Caco-2 (cell line): Measurements from ENCODE around the gene BABAM2. TPM values are rescaled to one million over a fixed set of nuclear protein-coding genes. Genes with fewer than 3 reads are reported as not detected.

ENCODE experiments used
- BruUV-seq: library from RNA; stranded (reverse); fragments of 400-500 nt; replicated peaks from 2 replicates; lab custom pipeline; 2021; lab: Mats Ljungman, UMichigan
- CTCF ChIA-PET: fragments of 300-600 bp; sonication (Branson Sonifier 250); formaldehyde crosslinking; loops from one replicate; lab custom pipeline; 2022; ENCODE audit warnings: antibody characterized with exemption; lab: Charles Lee
- POLR2A ChIA-PET: fragments of 300-600 bp; sonication (Branson Sonifier 250); formaldehyde crosslinking; loops from one replicate; lab custom pipeline; 2022; ENCODE audit warnings: antibody characterized with exemption; lab: Charles Lee
- DNase-seq, 2 experiments: peaks; one replicate each; pipeline versions ENCODE4 v3.0.0 to v3.0.0-alpha.2; 2020 to 2022
- H3K27me3 ChIP-seq: replicated peaks from 2 replicates; pipeline ENCODE4 v1.6.0; 2011; ENCODE audit warnings: low read length; ENCODE audit not compliant: control insufficient read depth, insufficient read depth
- H3K36me3 ChIP-seq: 2 replicates; pipeline ENCODE4 v1.5.1; 2011; ENCODE audit warnings: low read length; ENCODE audit not compliant: control insufficient read depth, insufficient read depth
- H3K4me1 ChIP-seq: fragments of 250-450 bp; sonication (Bioruptor Pico); 2 replicates; pipeline ENCODE4 v1.5.1; 2020; ENCODE audit warnings: mild to moderate bottlenecking
- H3K4me3 ChIP-seq: 2 replicates; pipeline ENCODE4 v1.5.1; 2011; ENCODE audit warnings: low read depth, mild to moderate bottlenecking, control low read depth, low read length
- H3K9me3 ChIP-seq: fragments of 250-450 bp; sonication (Bioruptor Pico); 2 replicates; pipeline ENCODE4 v1.5.1; 2020; ENCODE audit warnings: mild to moderate bottlenecking, moderate library complexity
- H3K27ac Mint-ChIP-seq: one replicate; pipeline ENCODE4 v1.8.0; 2022; ENCODE audit warnings: mixed read lengths; ENCODE audit not compliant: unreplicated experiment
- H3K27me3 Mint-ChIP-seq: one replicate; pipeline ENCODE4 v1.8.0; 2022; ENCODE audit warnings: mixed read lengths; ENCODE audit not compliant: insufficient read depth, unreplicated experiment
- H3K36me3 Mint-ChIP-seq: one replicate; pipeline ENCODE4 v1.8.0; 2022; ENCODE audit warnings: mild to moderate bottlenecking, mixed read lengths; ENCODE audit not compliant: insufficient read depth, unreplicated experiment
- H3K4me1 Mint-ChIP-seq: one replicate; pipeline ENCODE4 v1.8.0; 2022; ENCODE audit warnings: low read depth, mixed read lengths; ENCODE audit not compliant: unreplicated experiment
- H3K4me3 Mint-ChIP-seq: one replicate; pipeline ENCODE4 v1.8.0; 2022; ENCODE audit warnings: mild to moderate bottlenecking, moderate library complexity, mixed read lengths; ENCODE audit not compliant: unreplicated experiment
- H3K9me3 Mint-ChIP-seq: one replicate; pipeline ENCODE4 v1.8.0; 2022; ENCODE audit warnings: mixed read lengths; ENCODE audit not compliant: unreplicated experiment
- intact Hi-C: fragments of 100-400 bp; cut with micrococcal nuclease; formaldehyde crosslinking; loops from one replicate; pipeline ENCODE4 v1.10.0; 2022; ENCODE audit not compliant: unreplicated experiment
- total RNA-seq: library from RNA; stranded (reverse); gene quantifications from 2 replicates; pipeline ENCODE4 v1.2.3, GENCODE V29; 2022
- TF ChIP-seq, protein P1 (sequence below), 2 experiments: fragments of 200-600 bp in 1 of 2; IDR thresholded peaks; 1 replicate in 1 of 2; 2 replicates in 1 of 2; pipeline versions ENCODE4 v1.5.1 to v1.8.0; 2011 to 2022; ENCODE audit warnings: antibody characterized with exemption in 1 of 2, control low read depth in 1 of 2, inconsistent platforms in 1 of 2, low read depth in 1 of 2, low read length in 1 of 2, mild to moderate bottlenecking in 1 of 2, moderate library complexity in 1 of 2; ENCODE audit not compliant: insufficient read depth in 1 of 2, severe bottlenecking in 1 of 2, unreplicated experiment in 1 of 2

BABAM2 gene
- total RNA-seq, 1 experiment from 2014 or later: 57.3 TPM

DNA sequence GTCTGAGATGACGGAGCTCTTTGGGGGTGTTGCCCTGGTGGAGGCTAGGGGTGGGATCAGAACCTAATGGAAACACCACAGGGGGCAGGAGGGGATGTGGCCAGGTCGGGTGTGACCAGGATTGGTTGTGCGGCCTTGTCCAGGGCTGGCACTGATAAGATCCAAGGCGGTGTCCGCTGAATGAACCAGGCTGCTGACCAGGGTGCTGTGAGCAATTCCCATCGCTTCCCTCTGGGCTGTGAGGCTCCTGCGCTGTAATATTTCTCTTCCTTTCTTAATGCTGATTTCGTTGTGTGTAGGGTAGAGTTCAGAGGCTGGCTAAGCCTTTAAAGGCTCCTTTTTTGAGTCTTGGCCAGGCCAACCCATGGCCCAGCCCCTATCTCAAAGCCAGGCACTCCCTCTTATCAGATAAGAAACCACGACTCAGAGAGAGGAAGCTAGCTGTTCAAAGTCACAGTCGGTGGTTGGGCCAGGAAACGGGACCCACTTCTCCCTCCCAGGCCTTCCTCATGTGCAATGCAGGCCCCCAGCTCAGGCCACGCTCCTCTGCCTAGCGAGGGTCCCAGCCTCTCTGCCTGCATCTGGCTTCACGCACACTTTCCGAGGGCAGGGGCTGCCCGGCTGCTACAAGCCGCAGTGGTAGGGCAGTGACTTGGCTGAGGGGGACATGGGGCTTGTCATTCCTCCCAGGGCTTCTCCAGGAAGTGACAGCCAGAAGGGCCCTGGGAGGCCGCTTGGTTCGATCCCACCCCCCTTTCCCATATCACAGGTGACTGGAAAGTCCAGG, 476.2 kb downstream of the BABAM2 start:
- DNase-seq: no peak
- no peaks in the 10 kb centered on the region for H3K27me3 Mint-ChIP-seq
- Histone ChIP-seq H3K4me3 (no peak overlapping the region), H3K4me1 (peaks cover 28% of the 10 kb centered on the region), H3K27me3 (no peaks in the 10 kb centered on the region), H3K36me3 (no peaks in the 10 kb centered on the region), H3K9me3 (no peaks in the 10 kb centered on the region)
- CTCF ChIA-PET: no interaction called here
- intact Hi-C loops: loop anchor here (2.0 kb wide), 1 partner anchor 24 kb away; no protein-coding TSS in a partner anchor
- no peaks in the 10 kb centered on the region for H3K9me3 Mint-ChIP-seq
- peak overlapping the region; percentile 27 for H3K27ac Mint-ChIP-seq
- peaks cover 21% of the 10 kb centered on the region for H3K4me1 Mint-ChIP-seq
- no TSS peak for BruUV-seq
- TF ChIP-seq, protein P1, sequence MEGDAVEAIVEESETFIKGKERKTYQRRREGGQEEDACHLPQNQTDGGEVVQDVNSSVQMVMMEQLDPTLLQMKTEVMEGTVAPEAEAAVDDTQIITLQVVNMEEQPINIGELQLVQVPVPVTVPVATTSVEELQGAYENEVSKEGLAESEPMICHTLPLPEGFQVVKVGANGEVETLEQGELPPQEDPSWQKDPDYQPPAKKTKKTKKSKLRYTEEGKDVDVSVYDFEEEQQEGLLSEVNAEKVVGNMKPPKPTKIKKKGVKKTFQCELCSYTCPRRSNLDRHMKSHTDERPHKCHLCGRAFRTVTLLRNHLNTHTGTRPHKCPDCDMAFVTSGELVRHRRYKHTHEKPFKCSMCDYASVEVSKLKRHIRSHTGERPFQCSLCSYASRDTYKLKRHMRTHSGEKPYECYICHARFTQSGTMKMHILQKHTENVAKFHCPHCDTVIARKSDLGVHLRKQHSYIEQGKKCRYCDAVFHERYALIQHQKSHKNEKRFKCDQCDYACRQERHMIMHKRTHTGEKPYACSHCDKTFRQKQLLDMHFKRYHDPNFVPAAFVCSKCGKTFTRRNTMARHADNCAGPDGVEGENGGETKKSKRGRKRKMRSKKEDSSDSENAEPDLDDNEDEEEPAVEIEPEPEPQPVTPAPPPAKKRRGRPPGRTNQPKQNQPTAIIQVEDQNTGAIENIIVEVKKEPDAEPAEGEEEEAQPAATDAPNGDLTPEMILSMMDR (IDR thresholded peaks at IDR 0.05; ENCODE audit: insufficient read depth in 1 of 2, low read depth in 1 of 2, low read length in 1 of 2, severe bottlenecking in 1 of 2, unreplicated experiment in 1 of 2): no peak
- no peaks in the 10 kb centered on the region for H3K36me3 Mint-ChIP-seq
- H3K4me3 Mint-ChIP-seq: no peak overlapping the region
- POLR2A ChIA-PET: no interaction called here

DNA sequence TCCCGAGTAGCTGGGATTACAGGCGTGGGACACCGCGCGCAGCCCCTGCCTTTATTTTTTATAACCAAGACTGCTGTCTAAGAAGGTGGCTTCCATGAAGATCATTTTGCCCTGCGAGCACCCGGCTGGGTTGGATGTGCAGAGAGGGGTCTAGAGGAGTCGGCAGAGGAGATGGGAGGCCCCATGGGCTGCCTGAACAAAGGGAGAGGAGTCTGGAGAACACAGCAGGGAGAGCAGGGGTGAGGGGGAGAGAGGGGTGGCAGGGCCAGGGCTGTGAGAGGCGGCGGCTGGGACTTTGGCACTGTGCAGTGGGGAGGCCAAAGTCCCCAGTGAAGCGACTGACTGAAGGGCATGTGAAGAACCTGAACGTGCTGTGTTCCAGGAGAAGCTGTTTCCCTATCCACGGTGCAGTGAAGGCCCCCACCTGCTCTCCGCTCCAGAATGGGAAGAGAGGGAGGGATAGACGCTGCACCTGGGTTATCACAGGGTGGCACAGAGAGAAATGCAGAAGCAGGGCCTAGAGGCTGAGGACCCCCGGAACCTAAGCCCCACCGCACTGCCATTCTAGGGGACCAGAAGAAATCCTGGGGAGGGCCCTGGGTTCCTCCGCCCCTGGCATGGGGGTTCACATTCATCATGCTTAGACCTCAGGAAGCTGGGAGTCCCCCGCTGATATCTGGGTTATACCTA, 477.3 kb downstream of the BABAM2 start:
- Mint-ChIP-seq H3K9me3 (no peaks in the 10 kb centered on the region), H3K27me3 (no peaks in the 10 kb centered on the region), H3K36me3 (no peaks in the 10 kb centered on the region), H3K4me3 (no peak overlapping the region), H3K27ac (no peak overlapping the region), H3K4me1 (peaks cover 21% of the 10 kb centered on the region)
- DNase-seq: no peak
- BruUV-seq: no TSS peak
- ChIA-PET POLR2A (no interaction called here), CTCF (no interaction called here)
- no peaks in the 10 kb centered on the region for H3K27me3 ChIP-seq
- H3K9me3 ChIP-seq: no peaks in the 10 kb centered on the region
- H3K4me3 ChIP-seq: no peak overlapping the region
- TF ChIP-seq, protein P1 (IDR thresholded peaks at IDR 0.05; ENCODE audit: insufficient read depth in 1 of 2, low read depth in 1 of 2, low read length in 1 of 2, severe bottlenecking in 1 of 2, unreplicated experiment in 1 of 2): no peak
- peaks cover 28% of the 10 kb centered on the region for H3K4me1 ChIP-seq
- no peaks in the 10 kb centered on the region for H3K36me3 ChIP-seq
- intact Hi-C loops: loop anchor here (2.0 kb wide), 1 partner anchor 23 kb away; no protein-coding TSS in a partner anchor

DNA sequence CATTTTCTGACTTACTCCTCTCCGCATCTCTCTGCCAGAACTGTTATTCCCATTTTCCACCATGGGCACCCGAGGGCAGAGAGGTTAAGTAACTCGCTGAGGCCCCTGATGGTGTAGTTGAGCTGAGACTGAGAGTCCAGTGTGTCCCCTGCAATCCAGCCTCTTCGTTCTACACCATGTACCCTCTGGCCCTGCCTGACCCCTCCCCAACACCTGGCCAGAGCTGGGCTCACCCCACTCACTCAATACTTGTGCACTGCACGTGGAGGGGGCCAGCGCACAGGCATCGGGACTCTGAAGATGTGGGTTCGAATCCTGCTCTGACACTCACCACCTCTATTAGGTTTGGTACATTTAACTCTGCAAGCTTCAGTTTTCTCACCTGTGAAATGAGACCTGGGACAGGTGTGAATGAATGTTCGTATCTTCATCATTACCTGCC, 477.8 kb downstream of the BABAM2 start:
- Mint-ChIP-seq H3K9me3 (no peaks in the 10 kb centered on the region), H3K27me3 (no peaks in the 10 kb centered on the region), H3K27ac (no peak overlapping the region), H3K4me3 (no peak overlapping the region), H3K36me3 (no peaks in the 10 kb centered on the region), H3K4me1 (peaks cover 21% of the 10 kb centered on the region)
- Histone ChIP-seq H3K36me3 (no peaks in the 10 kb centered on the region), H3K9me3 (no peaks in the 10 kb centered on the region), H3K27me3 (no peaks in the 10 kb centered on the region), H3K4me3 (no peak overlapping the region), H3K4me1 (peaks cover 28% of the 10 kb centered on the region)
- DNase-seq: no peak
- no TSS peak for BruUV-seq
- TF ChIP-seq, protein P1 (IDR thresholded peaks at IDR 0.05; ENCODE audit: insufficient read depth in 1 of 2, low read depth in 1 of 2, low read length in 1 of 2, severe bottlenecking in 1 of 2, unreplicated experiment in 1 of 2): no peak
- POLR2A ChIA-PET: no interaction called here
- CTCF ChIA-PET: no interaction called here
- intact Hi-C loops: no loop called here
